GM18505 (cell line): ENCODE results near the gene SEMA6A.

Experiments used
- ATAC-seq: cut with Tn5 transposase; IDR thresholded peaks from one replicate; pipeline ENCODE4 v1.9.1; 2021; ENCODE audit not compliant: unreplicated experiment
- POLR2A ChIP-seq: IDR thresholded peaks from 4 replicates; pipeline ENCODE4 v1.6.1; 2011; ENCODE audit warnings: borderline replicate concordance; ENCODE audit not compliant: insufficient read depth, insufficient read length; ENCODE audit errors: extremely low read depth

SEMA6A gene

DNA sequence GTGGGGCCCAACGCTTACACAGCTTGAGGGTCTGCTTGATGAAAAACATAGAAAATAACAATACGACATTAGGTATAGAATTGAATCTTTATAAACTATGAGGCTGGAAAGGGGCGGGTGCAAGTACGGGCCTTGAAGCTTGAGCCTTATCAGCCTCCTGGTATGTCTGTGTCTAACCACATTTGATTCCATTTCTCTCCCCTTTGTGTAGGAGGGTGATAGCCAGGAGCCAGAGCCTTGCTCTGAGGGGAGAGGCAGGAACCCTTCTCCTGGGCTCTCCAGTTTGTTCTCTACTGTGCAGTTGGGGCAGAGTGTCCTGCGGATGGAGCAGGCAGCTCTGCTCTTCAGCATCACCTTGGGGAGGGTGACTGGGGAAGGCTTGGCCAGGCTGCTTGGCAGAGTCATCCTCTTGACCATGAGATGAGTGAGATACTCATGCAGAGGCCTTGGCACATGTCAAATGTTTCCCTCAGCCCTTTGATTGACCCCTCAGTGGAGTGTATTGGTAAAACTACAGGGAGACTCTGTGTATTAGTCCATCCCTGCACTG lies 153.5 kb downstream of the SEMA6A start:
- TF ChIP-seq POLR2A: no peak
- no peak for ATAC-seq

DNA sequence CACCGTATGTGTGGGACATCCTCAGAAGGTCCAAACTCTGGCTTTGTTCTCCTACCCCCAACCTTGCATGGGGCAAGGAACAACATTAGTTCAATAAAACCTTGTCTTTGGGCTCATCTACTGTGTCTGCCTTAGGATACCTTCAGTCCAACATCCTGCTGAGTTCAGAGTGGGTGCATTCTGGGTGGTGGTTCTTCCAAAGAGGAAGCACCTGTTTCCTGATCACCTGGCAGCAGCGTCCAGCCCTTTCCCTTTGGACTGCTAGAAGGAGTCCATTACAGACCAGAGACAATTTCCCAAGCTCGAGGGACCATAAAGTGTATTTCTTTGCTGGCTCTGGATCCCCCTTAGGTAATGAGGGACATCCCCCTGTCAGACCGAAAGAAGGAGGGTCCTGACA lies 154.1 kb downstream of the SEMA6A start:
- TF ChIP-seq POLR2A: no peak
- no peak for ATAC-seq

DNA sequence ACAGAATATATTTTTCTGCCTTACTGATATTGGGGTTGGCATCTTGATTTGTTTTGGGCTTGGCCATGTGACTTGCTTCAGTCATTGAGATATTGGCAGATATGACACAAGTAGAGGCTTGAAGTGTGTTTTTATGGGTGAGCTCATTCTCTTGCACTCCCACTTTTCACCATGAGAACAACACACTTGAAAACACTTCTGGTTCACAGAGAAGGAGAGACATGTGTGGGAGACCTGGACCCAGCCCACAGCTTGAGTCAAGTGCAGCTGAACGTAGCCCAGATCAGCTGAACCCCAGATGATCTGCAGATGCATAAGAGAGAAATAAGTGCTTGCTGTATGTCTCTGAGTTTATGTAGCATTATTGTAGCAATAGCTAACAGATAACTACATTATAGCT lies 155.4 kb downstream of the SEMA6A start:
- no peak for TF ChIP-seq POLR2A
- no peak for ATAC-seq

DNA sequence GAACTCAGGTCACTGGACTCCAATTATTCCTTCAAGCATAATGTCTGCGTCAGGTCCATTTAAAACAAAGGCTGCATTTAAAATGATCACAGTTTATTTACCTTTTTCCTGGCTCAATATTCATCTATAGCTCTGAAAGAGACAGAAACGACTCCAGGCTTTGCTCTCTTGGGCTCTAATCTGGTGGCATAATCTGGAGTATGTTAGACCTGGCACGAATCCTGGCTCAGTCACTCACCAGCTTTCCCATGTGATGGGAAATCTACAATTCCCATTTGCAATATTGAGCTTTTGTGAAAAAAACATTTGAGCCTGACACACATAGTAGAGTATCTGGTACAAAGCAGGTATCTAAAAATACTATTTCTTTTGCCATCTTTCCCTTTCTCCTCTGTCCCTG lies 155.8 kb downstream of the SEMA6A start:
- no peak for ATAC-seq
- TF ChIP-seq POLR2A: no peak

DNA sequence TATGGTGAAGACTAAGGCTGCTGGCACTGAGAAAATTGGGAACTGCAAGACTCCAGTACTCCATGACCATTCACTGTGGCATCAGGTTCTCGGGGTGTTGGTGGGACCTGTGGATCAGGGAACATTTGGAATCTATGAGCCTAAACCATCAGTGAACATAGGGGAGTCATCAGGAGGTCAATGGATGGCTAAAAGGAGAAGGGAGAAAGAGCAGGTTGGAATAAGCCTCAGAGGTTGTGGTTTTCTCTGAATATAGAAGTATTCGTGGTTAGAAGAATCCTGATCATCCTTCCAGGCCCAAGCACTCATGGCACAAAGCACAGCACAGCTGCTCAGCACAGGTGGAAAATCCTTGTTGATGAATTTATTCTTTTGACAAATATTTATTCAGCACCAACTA lies 156.6 kb downstream of the SEMA6A start:
- no peak for ATAC-seq
- no peak for TF ChIP-seq POLR2A

DNA sequence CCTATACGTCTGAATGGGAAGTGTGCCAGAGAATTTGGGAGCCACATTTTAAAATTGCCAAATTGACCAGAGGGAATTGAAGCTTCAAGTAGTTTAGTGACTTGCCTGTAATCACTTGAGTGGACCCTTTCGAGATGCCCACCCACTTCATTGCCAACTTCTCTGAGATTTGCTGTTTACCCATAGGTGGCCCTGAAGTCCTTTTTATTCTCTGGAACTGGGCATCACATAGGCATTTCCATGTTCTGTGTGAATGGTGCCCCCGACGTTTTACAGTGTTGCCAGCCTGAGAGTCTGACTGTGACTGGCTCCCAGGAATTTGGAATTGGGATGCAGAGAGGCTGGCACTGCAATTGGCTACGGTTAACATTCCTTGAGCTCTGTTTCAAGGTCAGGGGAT lies 158.6 kb downstream of the SEMA6A start:
- no peak for ATAC-seq
- TF ChIP-seq POLR2A: no peak

DNA sequence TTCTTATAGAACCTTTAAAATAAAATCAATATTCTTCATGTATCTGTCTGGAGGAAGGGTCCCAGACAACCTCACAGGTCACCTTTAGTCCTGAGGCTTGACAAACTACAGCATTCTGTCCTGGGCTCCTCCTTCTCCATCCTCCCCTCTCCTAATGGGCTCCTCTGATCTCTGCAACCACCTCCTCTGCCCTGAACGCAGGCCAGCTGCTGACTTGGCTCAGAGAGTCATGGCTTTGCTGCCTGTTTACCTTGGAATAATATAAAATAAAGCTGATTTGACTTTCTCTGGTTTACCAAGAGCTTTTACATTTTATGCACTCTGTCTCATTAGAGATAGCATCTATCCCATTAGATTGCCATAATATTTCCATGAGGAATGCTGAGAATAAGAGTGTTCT lies 159.4 kb downstream of the SEMA6A start:
- TF ChIP-seq POLR2A: no peak
- ATAC-seq: no peak

DNA sequence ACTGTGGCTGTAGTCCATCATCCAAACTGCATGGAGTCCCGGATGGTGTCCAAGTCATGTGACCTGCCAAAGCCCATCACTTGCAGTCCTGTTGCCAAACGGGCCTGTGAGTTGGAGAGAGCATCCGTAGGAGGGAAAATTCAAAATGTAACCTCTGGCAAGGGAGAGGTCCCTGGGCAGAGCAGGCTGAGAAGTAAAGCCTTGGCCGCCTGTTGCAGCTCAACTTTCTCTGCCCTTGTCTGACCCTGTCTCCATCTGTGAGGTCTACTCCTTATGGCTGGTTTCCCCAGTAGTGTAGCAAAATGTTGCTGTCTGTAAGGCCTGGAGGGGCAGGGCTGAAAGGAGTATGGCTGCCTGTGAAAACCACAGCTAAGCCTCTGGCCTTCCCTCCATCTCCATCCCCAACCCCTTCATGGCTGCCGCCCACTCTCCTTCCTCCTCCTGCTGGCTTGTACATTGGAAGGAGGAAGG lies 163.5 kb downstream of the SEMA6A start:
- TF ChIP-seq POLR2A: no peak
- no peak for ATAC-seq

DNA sequence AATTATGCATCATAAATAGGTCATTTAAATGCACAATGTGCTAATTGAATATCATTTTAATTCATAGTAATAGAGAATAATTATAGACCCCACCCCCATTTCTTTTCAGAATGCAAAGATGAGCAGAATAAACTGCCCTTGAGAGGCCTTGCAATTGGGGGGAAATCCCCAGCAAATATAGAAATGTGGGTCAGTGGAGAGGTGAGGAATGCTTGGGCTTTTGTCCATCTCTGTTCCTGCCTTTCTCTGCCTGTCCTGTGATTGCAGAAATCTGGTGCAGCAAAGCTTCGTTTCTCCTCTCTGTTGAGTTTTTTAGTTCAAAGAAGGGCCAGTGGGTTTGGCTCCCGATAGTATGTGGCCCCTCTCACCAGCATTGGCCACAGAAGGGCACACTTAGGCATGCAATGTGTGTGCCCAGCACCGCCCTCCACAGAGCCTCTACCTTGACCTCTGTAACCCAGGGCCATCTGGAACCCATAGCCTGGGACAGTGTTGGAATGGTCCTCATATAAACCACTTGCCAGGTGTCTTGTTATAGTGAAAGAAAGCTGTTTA lies 164.2 kb downstream of the SEMA6A start:
- TF ChIP-seq POLR2A: no peak

DNA sequence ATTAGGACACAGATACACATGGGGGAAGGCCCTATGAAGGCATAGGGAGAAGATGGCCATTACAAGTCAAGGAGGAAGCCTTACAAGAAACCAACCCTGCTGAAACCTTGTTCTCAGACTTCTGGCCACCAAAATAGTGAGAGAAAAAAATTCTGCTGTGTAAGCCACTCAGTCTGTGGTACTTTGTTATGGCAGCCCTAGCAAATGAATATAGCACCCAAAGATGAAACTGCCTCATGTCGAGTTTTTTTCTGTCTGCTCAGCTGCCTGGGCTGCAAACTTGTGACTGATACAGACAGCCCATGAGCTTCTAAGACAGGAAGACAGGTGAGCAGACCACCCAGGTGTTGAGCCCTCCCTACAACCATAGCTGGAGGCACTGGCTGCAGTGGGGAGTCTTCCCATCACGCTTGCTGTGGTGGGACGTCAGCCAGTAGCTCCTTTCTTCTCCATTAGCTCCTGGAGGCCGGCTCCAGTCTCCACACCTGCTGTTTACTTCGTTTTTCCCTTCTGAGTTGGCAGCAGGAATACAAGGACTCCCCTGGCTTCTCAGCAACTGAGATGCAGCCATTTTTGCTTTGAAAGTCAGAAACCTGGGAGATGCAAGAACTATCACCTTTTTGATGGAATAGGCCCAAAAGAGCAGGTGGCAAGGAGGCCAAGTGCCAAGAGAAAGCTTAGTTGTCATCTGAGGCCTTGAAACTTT lies 164.9 kb downstream of the SEMA6A start:
- ATAC-seq: no peak
- no peak for TF ChIP-seq POLR2A

More for the DNA sequence above, 164.2 kb downstream of the SEMA6A start:
- no peak for ATAC-seq

DNA sequence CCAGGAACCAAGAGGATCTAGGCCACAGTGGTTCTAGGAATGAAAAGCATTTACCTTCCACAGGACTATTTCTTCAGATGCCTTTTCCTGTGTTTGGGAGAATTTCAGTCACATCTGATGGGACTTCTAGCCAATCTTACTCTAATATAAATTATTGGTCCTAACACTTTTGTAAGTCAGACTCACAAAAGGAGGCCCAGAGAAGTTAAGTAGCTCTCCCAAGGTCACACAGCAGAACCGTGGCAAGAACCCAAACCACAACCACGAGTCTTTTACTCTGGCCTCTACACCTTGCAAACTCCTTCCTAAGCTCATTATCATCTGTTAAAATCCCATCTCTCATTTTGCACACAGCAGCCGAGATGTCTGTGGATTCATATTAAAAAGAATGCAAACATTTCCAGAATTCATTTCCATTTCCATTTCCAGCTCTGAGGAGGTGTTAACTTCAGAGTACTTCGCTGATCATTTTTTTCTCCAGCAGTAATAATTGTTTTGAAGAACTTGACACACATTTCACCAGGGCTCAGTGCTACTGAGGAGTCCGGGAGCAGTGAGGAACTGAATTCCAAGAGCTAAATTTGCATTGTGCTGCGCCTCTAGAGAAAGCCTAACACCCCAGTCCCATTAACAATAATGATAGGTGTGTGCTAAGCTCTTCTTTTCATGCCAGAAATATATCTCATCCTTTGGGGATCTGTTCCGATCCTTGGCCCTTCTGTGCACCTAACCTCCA lies 168.1 kb downstream of the SEMA6A start:
- no peak for TF ChIP-seq POLR2A
- ATAC-seq: no peak

DNA sequence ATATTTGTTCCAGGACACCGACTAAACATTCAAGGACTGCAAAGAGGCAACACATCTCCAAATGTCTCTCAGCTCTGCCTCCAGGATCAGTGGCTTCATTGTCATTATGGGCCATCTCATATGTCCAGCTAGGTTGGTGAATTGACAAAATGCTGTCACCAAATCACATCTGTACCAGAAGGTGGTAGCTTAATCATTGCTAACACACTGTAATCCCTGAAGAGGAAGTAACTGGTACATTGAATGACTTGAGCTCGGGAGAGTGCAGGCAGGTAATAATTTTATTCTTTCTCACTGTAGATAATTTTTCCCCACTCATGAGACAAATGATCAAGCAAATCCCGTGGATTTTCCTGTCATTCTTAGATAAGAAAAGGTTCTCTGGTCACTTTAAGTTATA lies 169.8 kb downstream of the SEMA6A start:
- peak; percentile 53 for ATAC-seq
- no peak for TF ChIP-seq POLR2A

DNA sequence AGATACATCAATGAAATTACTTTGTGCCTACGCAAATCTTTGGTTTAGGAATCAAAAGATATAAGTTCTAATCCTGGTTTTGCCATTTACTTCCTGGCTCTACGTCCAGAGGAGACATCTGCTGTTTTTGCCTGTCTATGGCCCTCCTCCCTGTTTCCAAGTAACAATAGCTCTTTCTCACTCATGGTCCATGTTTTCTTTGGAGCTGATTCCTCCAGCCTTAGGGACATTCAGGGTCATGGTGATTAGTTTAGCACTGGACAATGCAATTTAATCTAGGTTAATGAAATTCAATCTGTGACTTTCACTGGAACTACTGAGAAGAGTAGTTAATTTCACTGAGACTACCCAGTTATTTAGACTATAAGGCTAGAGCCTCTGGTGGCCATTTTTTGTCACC lies 170.6 kb downstream of the SEMA6A start:
- TF ChIP-seq POLR2A: no peak

DNA sequence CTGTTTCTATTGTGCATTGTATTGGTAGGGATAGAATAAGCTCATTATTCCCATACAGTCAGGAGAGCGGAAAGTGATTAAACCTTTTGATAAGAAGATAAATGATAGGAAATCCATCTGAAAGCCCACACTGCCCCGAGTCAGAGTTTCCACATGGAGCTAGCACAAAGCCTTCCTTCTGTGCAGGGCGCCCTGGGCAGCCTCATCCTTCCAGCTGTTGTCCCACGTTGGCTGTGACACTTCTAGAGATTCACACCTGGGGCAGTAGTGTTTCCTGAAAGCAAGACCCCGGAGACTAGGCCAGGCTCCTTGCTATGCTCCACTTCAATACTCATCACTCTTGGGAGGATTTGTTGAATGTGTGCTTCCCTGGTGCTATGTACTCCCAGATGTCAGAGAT lies 172.4 kb downstream of the SEMA6A start:
- TF ChIP-seq POLR2A: no peak
- ATAC-seq: no peak

More for the DNA sequence above, 170.6 kb downstream of the SEMA6A start:
- no peak for ATAC-seq
